ENCODE results near the gene ACSF3.
A peak's percentile ranks its signal among the peaks of the same experiment; 100 is the strongest.

Gene ACSF3

DNA sequence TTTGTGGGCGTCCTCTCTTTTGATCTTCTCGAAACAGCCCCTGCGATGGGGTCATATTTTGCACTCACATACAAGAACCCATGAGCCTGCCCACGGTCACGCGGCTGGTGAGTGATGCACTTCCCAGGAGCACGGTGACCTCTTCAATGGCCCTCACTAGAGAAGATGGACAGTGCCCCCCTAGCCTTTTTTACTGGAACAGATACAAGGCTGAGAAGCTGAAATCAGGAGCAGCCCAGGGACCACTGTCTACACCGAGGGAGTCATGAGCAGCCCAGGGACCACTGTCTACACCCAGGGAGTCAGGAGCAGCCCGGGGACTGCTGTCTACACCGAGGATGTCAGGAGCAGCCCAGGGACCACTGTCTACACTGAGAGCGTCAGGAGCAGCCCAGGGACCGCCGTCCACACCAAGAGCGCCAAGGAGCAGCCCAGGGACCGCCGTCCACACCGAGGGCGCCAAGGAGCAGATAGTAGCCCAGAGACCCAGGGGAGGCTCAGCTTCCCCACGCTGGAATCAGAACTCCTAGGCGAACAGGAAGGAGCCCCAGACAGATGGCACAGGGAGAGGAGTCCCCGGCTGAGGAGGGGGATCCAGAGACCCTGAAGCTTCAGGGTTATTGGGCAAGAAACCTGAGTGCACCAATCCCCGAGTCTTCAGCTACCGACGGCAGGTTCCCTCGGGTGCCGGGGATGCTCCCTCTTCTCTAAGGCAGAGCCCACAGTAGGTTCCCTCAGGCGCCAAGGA lies 23.7 kb downstream of the ACSF3 start:
- TF ChIP-seq, protein P1, sequence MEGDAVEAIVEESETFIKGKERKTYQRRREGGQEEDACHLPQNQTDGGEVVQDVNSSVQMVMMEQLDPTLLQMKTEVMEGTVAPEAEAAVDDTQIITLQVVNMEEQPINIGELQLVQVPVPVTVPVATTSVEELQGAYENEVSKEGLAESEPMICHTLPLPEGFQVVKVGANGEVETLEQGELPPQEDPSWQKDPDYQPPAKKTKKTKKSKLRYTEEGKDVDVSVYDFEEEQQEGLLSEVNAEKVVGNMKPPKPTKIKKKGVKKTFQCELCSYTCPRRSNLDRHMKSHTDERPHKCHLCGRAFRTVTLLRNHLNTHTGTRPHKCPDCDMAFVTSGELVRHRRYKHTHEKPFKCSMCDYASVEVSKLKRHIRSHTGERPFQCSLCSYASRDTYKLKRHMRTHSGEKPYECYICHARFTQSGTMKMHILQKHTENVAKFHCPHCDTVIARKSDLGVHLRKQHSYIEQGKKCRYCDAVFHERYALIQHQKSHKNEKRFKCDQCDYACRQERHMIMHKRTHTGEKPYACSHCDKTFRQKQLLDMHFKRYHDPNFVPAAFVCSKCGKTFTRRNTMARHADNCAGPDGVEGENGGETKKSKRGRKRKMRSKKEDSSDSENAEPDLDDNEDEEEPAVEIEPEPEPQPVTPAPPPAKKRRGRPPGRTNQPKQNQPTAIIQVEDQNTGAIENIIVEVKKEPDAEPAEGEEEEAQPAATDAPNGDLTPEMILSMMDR (IDR thresholded peaks at IDR 0.05; ENCODE audit: insufficient read depth, low read length, poor library complexity, severe bottlenecking) = no peak
- Histone ChIP-seq H3K36me3 (ENCODE audit: control insufficient read depth, insufficient read depth, low read length) (peaks cover 28% of the 10 kb centered on the region), H3K27me3 (replicated peaks; ENCODE audit: control insufficient read depth, insufficient read depth, low read length) (no peaks in the 10 kb centered on the region), H3K4me3 (replicated peaks; ENCODE audit: low read depth, low read length) (no peak overlapping the region)
- DNase-seq (ENCODE audit: extremely low read depth, insufficient read length) = peak; percentile 3

DNA sequence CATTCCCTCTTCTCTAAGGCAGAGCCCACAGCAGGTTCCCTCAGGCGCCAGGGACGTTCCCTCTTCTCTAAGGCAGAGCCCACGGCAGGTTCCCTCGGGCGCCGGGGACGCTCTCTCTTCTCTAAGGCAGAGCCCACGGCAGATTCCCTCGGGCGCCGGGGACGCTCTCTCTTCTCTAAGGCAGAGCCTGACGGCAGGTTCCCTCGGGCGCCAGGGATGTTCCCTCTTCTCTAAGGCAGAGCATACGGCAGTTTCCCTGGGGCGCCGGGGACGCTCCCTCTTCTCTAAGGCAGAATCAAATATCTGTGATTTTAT lies 24.3 kb downstream of the ACSF3 start:
- no peak overlapping the region for H3K4me3 ChIP-seq (replicated peaks; ENCODE audit: low read depth, low read length)
- DNase-seq (ENCODE audit: extremely low read depth, insufficient read length) = no peak
- no peaks in the 10 kb centered on the region for H3K27me3 ChIP-seq (replicated peaks; ENCODE audit: control insufficient read depth, insufficient read depth, low read length)
- H3K36me3 ChIP-seq (ENCODE audit: control insufficient read depth, insufficient read depth, low read length) = peaks cover 27% of the 10 kb centered on the region
- TF ChIP-seq, protein P1 (IDR thresholded peaks at IDR 0.05; ENCODE audit: insufficient read depth, low read length, poor library complexity, severe bottlenecking) = no peak

DNA sequence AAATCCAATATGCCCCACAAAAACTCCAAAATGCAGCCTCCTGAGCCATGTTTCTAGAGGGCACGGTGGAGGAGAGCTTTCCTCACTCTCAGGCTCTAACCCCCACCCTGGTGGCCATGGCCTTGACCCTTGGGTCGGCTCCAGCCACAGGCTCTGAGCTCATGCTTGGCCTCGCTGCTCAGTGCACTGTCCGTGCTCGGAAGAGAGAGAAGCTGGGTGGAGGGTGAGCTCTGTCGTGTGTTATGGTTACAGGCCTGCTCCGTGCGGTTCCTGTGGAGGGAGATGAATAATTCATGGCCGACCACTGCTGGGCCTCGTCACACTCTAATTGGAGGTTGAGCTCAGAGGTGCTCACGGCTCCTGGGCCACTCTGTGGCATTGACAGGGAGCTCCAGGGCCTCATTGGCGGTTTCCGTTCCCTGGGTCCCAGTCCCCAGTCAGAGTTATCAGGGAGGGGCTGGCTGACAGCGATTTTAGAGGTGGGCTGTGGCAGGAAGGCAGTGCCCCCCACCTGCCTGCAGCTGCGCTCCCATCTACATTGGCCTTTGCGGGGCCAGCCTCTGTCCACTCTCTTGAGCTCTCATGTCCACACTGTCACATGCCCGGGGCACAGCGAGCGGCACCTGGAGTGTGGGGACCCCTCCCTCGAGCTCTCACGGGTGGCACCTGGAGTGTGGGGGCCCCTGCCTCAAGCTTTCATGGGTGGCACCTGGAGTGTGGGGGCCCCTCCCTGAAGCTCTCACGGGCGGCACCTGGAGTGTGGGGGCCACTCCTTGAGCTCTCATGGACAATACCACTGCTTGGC lies 24.9 kb downstream of the ACSF3 start:
- H3K36me3 ChIP-seq (ENCODE audit: control insufficient read depth, insufficient read depth, low read length) = peaks cover 33% of the 10 kb centered on the region
- peak; percentile 3 for DNase-seq (ENCODE audit: extremely low read depth, insufficient read length)
- TF ChIP-seq, protein P1 (IDR thresholded peaks at IDR 0.05; ENCODE audit: insufficient read depth, low read length, poor library complexity, severe bottlenecking) = no peak

DNA sequence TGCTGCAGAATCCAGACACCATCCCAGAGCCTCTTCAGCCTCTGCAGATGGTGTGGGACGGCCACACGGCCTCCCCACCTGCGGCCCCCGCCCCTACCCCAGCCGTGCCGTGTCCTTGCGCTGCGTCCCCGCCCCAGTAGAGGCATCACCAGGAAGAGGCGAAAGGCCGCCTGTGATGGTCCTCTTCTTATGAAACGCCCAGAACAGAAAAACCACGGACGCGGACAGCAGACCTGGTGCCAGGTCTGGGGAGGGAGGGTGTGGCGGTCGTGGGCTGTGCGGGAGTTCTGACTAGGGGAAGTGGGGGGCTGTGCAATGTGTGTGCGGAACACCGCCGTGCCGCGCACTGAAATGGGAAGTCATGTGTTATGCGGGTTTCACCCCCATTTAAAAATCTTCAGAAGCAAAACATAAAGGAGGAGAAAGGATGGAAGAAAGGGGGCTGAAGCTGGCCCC lies 25.5 kb downstream of the ACSF3 start:
- Histone ChIP-seq H3K27me3 (replicated peaks; ENCODE audit: control insufficient read depth, insufficient read depth, low read length) (no peaks in the 10 kb centered on the region), H3K36me3 (ENCODE audit: control insufficient read depth, insufficient read depth, low read length) (peaks cover 32% of the 10 kb centered on the region), H3K4me3 (replicated peaks; ENCODE audit: low read depth, low read length) (no peak overlapping the region)
- no peak for DNase-seq (ENCODE audit: extremely low read depth, insufficient read length)
- TF ChIP-seq, protein P1 (IDR thresholded peaks at IDR 0.05; ENCODE audit: insufficient read depth, low read length, poor library complexity, severe bottlenecking) = no peak

More for the DNA sequence above, 24.9 kb downstream of the ACSF3 start:
- Histone ChIP-seq H3K4me3 (replicated peaks; ENCODE audit: low read depth, low read length) (no peak overlapping the region), H3K27me3 (replicated peaks; ENCODE audit: control insufficient read depth, insufficient read depth, low read length) (no peaks in the 10 kb centered on the region)

DNA sequence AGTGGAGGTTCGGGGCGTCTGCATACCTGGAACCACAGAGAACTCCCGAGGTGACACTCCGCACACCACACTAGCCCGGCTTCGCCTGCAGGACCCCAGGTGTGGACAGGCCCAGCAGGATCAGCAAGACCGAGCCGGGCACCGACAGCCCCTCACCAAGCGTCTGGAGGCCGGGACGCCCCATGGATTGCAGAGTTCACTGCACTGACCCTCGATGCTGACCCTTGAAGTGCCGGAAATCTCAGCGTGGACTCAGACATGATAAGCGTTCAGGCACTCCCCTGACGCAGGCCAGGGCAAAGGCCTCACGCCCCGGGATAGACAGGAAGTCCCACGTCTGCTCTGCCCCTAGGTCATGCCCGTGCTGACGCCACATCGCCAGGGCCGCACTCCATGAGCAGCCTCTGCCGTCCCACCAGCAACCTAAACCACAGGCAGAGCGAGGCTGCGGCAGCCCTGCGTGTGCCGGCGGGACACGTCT lies 26.0 kb downstream of the ACSF3 start:
- Histone ChIP-seq H3K4me3 (replicated peaks; ENCODE audit: low read depth, low read length) (no peak overlapping the region), H3K27me3 (replicated peaks; ENCODE audit: control insufficient read depth, insufficient read depth, low read length) (no peaks in the 10 kb centered on the region), H3K36me3 (ENCODE audit: control insufficient read depth, insufficient read depth, low read length) (peaks cover 31% of the 10 kb centered on the region)
- peak; percentile 8 for DNase-seq (ENCODE audit: extremely low read depth, insufficient read length)
- TF ChIP-seq, protein P1 (IDR thresholded peaks at IDR 0.05; ENCODE audit: insufficient read depth, low read length, poor library complexity, severe bottlenecking) = no peak
